Epidermal melanocyte (primary cell): ENCODE data around the gene ZNF469.

Experiments used
- DNase-seq: peaks from one replicate; pipeline ENCODE4 v3.0.0; 2011; ENCODE audit warnings: low spot score; ENCODE audit not compliant: insufficient read length

ZNF469 gene

DNA sequence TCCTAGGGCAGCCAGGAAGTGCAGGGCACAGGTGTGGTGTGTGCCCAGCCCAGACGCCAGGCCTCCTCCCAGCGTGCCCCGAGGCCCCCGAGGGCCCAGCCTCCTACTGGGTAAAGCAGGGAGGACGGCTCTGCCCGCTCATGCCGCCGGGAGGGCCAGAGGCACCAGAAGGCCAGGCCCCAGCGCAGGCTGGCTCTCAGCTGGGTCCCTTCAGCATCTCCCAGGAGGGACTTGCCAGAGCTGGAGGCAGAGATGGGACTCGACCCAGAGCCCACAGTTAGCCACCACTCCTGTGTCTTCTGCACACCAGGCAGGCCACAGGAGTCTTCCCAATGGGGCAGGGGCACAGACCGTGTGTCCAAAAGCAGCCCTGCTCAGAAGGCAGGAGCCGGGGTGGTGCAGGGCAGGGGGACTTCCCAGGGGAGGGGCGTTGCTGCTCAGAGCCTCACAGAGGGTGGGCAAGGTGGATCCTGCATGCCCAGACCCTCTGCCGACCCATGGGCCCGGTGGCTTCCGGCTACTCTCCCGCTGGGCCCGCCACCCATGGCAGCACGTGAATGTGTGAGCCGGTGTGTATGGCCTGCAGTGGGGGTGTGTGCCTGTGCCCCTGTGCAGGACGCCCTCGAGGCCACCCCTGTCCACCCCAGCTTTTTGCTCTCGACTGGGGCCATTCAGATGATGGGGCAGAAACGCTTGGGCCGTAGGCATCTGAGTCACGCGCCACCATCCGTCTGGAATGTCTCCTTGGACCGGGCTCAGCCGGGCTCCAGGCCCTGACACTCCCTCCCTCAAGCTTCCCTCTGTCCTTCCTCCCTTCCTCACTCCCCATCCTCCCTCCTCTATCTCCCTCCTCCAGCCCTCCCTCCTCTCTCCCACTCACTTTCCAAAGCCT is 5.7 kb upstream of the ZNF469 start:
- DNase-seq = no peak

DNA sequence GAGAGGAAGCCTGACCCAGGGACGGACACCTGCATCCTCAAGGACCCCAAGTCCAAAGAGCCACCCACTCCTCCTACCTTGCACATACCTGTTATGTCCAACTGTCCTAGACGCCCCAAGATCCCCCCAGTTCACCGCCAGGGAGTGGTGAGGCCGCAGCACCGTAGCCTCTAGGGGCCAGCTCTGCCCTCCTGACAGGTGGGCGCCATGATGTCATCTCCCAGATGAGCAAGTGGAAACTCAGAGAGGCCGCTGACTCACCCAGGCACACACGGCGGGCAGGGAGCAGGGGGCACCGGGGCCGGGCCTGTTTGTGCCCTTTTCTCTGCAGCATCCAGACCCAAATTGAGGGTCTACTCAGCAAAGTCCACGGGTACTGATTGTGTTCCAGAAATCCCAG is 4.8 kb upstream of the ZNF469 start:
- no peak for DNase-seq

DNA sequence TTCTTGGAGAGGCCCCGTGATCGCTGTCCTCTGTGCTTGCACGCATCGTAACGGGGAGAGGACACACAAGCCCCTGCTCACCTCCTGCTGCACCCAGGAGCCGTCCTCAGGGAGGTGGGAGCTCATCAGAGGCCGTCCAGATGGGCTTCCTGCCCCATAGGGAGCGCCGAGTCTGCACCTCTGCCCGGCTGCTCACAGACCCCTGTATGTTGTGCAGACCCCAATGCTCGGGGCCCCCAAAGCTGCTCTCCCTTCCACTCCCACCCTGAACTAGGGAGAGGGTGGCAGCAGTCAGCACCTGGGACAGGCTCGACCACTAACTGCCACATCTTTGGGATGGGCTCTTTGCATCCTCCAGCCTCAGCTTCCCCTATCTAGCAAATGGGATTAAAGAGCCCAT is 4.4 kb upstream of the ZNF469 start:
- no peak for DNase-seq

DNA sequence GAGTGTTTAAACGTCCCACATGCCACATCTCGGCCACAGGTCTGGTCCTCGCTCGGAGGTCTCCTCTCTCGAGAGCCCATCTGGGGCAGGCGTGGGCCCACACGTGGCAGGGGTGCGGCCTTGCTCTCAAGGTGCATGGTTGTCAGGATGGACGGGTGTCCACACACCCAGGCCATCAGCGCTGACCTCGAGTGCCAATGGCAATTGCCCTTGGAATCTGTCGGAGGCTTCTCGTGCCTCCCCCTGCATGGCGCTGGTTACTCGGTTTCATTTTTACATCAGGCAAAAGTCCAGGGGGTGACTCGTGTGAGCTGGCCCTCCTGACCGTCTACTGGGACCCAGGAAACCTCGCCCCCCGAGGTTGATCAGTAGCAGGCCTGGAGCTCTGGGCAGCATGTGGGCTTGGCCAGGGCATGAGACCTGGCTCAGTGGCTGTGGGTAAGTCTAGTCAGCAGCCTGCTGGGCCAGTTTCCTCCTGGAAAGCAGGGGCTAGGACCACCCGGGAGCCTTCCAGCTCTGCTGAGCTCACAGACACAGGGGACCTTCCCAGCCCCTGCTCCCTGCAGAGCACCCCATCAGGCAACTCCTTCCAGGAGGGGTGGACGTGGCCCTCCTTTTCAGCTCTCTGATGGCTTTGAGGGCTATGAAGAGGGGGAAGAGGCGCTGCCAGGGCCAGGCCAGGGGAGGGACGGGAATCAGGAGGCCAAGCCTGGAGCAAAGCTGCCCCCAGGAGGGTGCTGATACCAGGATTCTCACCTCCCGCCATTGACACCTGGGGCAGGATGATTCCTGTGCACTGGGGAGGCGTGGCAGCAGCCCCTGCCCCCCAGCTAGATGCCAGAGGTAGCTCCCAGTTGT is 3.7 kb upstream of the ZNF469 start:
- DNase-seq = no peak

DNA sequence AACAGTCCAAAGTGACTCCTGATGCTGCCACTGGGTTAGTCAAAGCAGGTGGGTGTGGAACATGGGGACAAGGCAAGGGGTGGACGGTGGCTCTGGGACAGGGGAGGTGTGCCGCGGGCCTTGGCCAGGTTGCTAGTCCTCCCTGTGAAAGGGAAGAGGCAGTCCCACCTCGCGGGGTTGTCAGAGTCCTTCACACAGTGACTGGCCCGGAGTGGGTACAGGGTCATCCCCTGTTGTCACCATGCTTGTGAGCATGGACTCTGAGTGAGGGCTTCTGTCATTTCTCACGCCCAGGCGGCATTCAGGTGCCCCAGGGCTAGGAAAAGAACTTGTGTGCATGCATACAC is 3.1 kb upstream of the ZNF469 start:
- no peak for DNase-seq

DNA sequence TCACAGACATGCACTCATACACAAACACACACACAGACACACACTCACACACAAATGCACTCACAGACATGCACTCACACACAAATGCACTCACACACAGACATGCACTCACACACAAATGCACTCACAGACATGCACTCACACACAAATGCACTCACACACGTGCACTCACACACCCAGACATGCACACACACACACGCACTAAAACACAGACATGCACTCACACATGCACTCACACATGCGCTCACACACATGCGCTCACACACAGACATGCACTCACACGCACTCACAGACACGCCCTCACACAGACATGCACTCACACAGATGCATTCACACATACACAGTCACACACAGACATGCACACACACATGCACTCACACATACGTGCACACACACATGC is 2.7 kb upstream of the ZNF469 start:
- no peak for DNase-seq

DNA sequence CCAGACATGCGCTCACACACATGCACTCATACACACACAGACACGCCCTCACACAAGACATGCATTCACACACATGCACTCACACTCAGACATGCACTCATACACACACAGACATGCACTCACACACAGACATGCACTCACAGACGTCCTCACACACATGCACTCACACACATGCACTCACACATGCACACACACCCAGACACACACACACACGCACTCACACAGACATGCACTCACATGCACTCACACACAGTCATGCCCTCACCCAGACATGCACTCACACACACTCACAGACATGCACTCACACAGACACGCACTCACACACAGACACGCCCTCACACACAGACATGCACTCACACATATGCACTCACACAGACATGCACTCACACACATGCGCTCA is 2.1 kb upstream of the ZNF469 start:
- DNase-seq = no peak

DNA sequence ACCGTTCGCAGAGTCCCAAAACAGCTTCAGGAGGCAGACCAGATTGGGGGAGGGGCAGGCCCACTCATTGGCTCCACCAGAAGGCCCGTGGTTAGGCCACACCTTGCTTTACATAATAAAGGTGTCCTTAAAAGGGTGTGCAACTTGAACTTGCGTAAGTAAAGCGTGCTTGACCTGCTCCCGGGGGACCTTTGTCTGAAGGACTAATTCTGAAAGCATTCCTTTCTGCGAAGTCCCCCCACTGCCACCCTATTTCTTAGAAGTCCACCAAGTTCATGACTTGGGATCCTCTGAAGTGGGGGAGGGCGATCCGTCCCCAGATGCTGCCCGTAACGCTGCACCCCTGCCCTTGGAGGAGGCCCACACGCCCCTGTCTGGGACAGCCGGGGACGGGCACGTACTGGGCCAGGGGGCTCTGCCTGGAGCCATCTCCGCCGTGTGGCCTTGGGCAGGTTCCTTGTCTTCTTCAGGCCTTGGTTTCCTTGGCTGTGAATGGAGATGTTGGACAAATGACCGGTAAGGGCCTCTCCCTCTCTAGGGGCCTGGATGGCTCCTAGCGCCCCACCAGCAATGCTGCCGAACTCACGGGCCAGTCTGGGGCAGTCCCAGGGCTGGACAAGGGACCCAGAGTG is 823 bp upstream of the ZNF469 start:
- no peak for DNase-seq

DNA sequence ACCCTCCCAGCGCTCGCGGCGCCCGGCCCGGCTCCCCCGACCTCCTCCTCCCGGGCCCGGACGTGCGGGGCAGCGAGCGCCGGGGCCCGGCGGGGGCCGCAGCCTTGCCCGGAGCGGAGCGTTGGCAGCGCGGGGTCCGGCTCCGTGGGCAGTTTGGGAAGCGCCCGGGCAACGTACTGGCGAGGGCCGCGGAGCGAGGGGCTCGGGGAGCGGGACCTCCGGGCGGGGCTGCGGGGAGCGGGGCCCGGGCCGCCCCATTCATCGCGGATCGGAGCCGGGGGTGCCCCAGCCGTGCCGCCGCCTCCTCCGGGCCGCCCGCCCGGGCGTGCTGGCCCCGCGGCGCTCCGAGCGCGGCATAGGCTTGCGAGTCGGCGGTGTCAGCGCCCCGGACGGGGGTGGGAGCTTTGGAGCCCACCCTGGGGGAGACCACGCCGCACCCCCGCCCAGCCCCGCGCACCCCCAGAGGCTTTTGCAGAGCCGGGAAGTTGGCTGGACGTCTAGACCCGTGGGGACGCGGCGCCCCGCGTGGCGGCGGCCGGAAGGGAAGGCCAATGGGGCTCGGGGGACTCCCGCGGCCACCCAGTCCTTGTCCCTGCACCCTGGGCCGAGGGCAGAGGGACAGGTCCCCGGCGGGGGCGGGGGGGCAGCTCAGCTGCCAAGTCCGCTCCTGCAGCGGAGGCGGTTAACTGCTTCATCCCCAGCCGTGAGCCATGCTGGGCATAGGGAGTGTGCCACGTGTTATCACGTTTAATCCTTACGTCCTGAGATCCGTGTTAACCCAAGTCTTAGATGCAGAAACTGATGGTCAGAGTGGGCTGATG is 852 bp downstream of the ZNF469 start:
- peak; percentile 72 for DNase-seq

DNA sequence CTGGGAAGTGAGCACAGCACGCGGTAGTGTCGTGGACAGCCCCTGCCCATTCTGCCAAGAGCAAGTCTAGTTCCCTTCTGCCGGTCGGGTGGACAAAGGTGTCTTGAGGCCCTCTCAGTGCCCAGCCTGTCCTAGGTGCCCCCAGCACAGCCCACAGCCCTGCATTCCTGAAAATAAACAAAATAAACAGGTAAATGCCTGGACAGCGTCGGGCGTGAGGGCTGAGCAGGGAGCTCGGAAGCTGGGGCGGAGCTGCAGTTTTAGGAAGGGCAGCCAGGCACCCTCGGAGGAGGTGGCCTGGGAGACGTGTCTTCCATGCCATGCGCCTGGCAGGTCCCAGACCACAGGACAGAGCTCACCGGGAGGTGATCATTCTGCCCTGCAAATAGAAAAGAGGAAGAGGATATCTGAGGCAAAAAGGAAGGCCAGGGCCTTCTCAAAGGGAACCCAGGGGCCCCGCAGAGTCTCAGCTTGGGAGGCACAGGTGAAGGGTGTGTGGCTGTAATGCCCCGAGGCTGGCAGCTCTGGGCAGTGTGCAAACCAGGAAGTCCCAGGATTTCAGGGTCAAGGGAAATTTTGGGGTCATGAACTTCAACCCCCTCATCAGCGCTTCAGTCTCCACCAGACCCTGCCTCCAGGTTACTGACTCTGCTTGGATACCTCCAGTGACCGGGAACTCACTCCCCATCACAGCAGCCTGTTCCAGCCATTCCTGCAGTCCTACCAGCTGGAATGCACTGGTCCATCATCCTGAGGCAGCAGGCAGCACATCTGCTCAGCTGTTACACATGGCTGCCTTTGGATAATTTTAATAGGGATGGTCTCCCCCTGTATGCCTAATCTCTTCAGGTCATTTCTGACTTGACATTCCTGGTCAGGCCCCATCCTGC is 1.7 kb downstream of the ZNF469 start:
- no peak for DNase-seq

DNA sequence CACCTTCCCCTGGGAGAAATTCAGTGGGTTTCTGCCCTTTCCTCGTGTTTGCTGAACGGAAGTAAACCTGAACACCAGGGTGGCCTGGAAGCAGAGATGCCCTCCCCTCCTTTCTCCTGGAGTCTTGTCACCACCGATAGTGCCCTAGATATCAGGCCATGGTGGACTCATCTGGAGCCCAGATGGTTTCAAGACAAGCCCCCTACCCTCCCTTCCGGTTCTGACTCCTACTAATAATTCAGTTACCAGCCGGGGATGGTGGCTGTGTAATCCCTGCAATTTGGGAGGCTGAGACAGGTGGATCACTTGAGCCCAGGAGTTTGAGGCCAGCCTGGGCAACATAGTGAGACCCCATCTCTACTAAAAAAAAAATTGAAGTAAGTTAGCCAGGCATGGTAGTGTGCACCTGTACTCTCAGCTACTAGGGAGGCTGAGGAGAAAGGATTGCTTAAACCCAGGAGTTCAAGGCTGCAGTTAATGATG is 2.4 kb downstream of the ZNF469 start:
- no peak for DNase-seq

DNA sequence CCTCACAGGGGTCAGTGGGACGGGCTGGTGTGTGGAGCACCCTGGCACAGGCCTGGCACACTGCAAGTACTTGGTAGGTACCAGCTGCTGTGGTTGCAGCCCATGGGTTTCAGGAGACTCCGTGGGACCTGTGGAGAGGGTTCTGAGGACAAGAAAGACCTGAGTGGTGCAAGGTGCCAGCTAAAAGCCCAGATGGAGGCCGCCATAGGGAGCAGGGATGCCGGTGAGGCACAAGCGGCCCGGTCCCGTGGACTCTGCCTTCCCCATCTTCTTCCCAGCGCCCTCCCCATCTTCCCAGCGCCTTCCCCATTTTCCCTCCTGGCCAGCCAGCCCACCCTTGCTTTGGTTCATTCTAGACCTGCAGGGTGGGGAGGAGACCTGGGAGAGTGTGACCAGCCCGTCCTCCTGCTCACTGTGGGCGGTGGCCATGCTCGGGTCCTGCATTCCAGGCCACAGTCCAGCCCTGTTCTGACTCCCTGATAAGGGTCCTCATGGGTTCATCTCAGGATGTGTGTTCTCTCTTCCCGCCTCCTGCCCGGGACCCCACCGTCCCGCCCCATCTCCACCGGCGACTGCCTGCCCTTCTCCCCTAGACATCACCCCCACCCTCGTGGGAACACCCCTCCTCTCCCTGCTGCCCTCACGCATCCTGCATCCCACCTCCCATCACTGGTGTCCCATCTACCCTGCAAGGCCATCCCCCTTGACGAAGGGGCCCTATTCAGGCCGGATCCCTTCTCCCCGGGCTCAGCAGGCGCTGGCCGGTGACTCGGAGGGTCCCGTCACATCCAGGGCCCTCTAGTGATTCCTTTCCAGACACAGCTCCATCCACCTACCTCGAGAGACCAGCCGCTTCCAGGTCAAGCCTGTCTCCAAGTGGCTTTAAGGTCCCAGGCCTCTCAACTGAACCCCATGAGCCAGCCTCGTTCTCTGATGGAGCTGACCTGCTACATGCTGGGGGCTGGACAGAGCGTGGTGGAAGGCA is 3.4 kb downstream of the ZNF469 start:
- DNase-seq = no peak

DNA sequence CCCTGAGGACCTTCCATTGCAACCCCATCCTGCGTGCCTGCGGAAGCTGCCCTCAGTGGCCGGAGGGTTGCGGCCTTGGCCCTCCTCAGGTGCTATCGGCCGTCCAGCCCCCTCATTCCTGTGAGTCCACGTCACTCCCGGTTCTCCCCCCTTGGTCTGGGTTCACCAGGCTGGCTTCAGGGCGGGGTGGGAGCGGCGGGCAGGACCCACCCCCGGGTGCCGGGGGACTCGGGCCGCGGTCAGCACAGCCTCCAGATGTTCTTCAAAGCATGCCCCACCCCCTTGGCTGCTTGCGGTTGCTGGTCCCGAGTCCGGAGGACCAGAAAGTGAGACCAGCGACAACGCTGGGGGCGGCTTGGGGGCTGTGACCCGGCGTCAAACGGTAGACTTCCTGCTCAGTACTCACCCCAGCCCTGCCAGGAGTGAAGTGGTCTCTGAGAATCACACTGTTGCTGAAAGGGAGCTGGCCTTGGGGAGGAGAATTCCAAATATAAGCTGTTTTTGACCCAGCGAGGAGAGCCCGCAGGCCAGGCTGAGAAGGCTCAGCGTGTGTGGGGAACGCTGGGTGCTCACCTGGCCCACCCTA is 4.5 kb downstream of the ZNF469 start:
- no peak for DNase-seq

DNA sequence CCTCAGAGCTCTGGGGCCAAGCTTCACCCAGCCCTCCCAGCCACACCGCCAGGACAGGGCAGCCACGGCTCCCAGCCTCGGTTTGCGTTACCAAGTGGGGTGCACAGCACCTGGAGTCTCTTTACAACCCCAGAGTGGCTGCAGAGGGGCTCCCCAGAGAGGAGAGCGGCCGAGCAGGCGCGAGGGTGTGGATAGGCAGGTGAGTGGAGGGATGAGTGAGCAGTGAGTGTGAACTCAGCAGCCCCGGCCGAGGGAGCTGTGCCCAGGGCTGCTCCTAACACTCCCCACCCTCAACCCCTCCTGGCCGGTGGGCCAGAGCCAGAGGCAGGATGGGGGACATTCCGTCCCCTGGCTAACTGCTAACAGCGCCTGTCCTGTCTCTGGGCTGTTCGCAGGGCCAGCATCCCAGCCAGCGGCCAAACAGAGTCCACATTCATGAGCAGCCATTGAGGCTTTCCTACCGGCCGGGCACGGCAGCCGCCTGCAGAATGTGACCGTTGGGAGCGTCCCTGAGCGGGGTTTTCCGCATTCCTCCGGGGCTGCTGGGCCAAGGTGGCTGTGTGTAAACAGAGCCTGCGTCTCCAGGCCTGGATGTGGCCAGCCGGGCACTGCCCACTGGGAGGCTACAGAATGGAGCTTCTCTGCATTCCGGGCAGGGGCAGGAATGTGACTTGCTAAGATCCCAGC is 5.3 kb downstream of the ZNF469 start:
- no peak for DNase-seq

DNA sequence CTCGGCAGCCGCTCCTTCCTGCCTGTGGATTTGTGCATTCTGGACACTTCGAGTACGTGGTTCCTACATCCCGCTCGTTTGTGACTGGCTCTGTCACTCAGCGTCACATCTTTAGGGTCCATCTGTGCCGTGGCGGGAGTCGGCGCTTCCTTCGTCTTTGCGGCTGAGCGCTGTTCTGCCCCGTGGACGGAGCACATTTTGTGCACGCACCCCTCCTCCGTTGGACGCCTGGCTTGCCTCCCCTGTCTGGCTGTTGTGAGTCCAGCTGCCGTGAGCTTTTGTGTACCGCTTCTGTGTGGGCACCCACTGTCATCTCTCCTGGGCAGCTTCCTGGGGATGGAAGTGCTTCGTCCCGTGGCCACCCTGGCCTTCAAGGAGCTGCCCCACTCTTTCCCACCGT is 6.4 kb downstream of the ZNF469 start:
- no peak for DNase-seq

DNA sequence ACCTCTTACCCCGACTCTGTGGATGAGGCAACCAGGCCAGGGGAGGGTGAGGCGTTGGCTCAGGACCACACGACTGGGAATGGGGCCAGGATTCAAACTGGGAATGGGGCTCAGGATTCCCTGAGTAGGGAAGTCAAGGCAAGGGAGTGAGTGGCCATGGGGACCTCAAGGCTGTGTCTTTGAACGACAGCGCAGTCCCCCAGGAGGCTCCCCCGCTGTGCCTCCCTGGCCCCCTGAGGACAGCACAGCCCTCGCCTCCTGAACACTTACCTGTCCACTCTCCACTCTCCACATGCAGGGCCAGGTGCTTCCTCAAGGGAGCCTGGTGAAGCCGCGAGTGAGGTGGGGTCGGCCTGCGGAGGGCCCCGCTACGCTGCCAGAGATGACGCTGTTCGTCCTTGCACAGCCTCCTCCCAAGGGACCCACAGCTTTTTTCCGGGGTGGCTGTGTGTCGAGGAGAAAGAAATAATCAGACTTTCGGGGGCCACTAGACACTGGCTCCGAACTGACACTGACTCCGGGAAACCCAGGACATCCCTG is 6.9 kb downstream of the ZNF469 start:
- no peak for DNase-seq

DNA sequence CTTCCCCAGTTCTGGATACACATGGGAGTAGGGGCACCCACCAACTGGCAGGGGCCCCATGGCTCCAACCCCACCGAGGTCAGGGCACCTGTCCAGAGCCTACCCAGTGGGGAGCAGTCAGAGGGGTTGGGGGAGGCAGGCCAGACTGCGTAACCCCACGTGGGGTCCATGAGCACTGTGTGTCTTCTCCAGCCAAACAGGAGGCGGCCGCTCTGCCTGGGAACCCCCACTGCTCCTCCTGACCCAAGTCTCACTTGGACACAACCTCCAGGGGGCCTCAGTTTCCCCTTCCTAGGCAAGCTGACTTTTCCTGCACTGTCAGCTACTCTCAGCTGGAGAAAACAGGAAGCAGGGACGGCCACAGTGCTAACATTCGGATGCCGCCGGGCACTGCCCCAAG is 7.5 kb downstream of the ZNF469 start:
- DNase-seq = no peak

DNA sequence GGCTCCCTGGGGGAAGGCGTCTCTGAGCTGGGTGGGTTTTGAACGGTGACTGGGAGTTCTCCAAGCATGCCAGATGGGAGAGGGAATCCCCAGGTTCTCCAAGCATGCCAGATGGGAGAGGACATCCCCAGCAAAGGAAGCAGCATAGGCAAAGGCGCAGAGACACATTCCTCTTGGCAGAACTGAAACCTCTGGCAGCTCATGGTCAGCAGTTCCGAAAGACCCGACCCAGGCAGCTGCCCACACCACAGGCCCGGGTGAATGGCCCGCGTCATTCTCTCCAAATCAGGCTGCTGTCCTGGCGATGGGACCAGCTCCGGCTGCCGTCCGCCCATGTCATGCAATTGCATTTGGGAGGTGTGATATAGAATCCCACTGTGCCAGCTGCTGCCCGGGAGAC is 8.0 kb downstream of the ZNF469 start:
- DNase-seq = no peak
